Cardiac muscle cell (in vitro differentiated cells and primary cell): ENCODE results near the gene FAM120A. TPM values are rescaled to one million over a fixed set of nuclear protein-coding genes. Genes with fewer than 3 reads are reported as not detected.

Experiments
- DNase-seq, 2 donors: peaks; one replicate each; pipeline versions ENCODE4 v3.0.0 to v3.0.0-alpha.2; 2010 to 2017; ENCODE audit warnings: low read depth in 1 of 2, low spot score in 1 of 2
- H3K27ac ChIP-seq: fragments of 200-600 bp; sonication (generic); 2 replicates; pipeline ENCODE4 v1.5.1; 2016
- H3K27me3 ChIP-seq: fragments of 200-600 bp; sonication (generic); 2 replicates; pipeline ENCODE4 v1.6.0; 2016; ENCODE audit warnings: control low read depth
- H3K36me3 ChIP-seq: fragments of 200-600 bp; sonication (generic); 2 replicates; pipeline ENCODE4 v1.5.1; 2016; ENCODE audit warnings: control low read depth
- H3K4me1 ChIP-seq: fragments of 200-600 bp; sonication (generic); 2 replicates; pipeline ENCODE4 v1.8.1; 2017; ENCODE audit warnings: low read depth, mild to moderate bottlenecking, mixed run types
- H3K4me3 ChIP-seq: fragments of 200-600 bp; sonication (generic); 2 replicates; pipeline ENCODE4 v1.5.1; 2016; ENCODE audit warnings: mild to moderate bottlenecking
- H3K9me3 ChIP-seq: fragments of 200-600 bp; sonication (generic); 2 replicates; pipeline ENCODE4 v1.5.1; 2017; ENCODE audit warnings: low read depth, mild to moderate bottlenecking, control low read depth
- CTCF ChIP-seq: IDR thresholded peaks from 2 replicates; pipeline ENCODE4 v1.5.1; 2012; ENCODE audit warnings: low read depth, mild to moderate bottlenecking, low read length
- polyA plus RNA-seq: library from polyadenylated mRNA; unstranded; fragments of >200 nt; fragmentation: Nextera tagmentation; extraction: Ambion mirVana; gene quantifications from 2 replicates; pipeline ENCODE4 v1.2.1, GENCODE V29; 2016
- total RNA-seq: library from RNA; depleted of rRNA; stranded (reverse); fragments of >200 nt; gene quantifications from 2 replicates; pipeline ENCODE4 v1.2.3, GENCODE V29; 2016

Gene FAM120A
- total and polyA plus RNA-seq, 2 experiments from 2014 or later = 12.9 to 39.8 TPM

GRCh38 chr9:93597142-93597706, 145.7 kb downstream of the FAM120A start:
- Histone ChIP-seq H3K9me3 (no peaks in the 10 kb centered on the region), H3K4me1 (no peaks in the 10 kb centered on the region), H3K4me3 (no peak overlapping the region), H3K27me3 (no peaks in the 10 kb centered on the region), H3K27ac (no peak overlapping the region), H3K36me3 (no peaks in the 10 kb centered on the region)
- DNase-seq = no peak
- no peak for TF ChIP-seq CTCF

- no peaks in the 10 kb centered on the region for H3K4me1 ChIP-seq
- no peak for TF ChIP-seq CTCF
- no peaks in the 10 kb centered on the region for H3K27me3 ChIP-seq
- H3K36me3 ChIP-seq = no peaks in the 10 kb centered on the region
- H3K9me3 ChIP-seq = no peaks in the 10 kb centered on the region
- DNase-seq = no peak
- H3K27ac ChIP-seq = no peak overlapping the region
- no peak overlapping the region for H3K4me3 ChIP-seq
These were observed 146.6 kb downstream of the FAM120A start for GRCh38 chr9:93597871-93598646.

GRCh38 chr9:93598647-93599241, 147.3 kb downstream of the FAM120A start:
- Histone ChIP-seq H3K27me3 (no peaks in the 10 kb centered on the region), H3K4me1 (no peaks in the 10 kb centered on the region), H3K36me3 (no peaks in the 10 kb centered on the region), H3K9me3 (no peaks in the 10 kb centered on the region), H3K27ac (no peak overlapping the region), H3K4me3 (no peak overlapping the region)
- no peak for DNase-seq
- no peak for TF ChIP-seq CTCF

- H3K27ac ChIP-seq = no peak overlapping the region
- H3K9me3 ChIP-seq = no peaks in the 10 kb centered on the region
- H3K36me3 ChIP-seq = no peaks in the 10 kb centered on the region
- H3K4me3 ChIP-seq = no peak overlapping the region
- no peak for TF ChIP-seq CTCF
- DNase-seq = no peak
- no peaks in the 10 kb centered on the region for H3K4me1 ChIP-seq
- no peaks in the 10 kb centered on the region for H3K27me3 ChIP-seq
These were observed 148.3 kb downstream of the FAM120A start for GRCh38 chr9:93599571-93600403.

- TF ChIP-seq CTCF = no peak
- Histone ChIP-seq H3K4me1 (no peaks in the 10 kb centered on the region), H3K4me3 (no peak overlapping the region), H3K27ac (no peak overlapping the region), H3K36me3 (no peaks in the 10 kb centered on the region), H3K27me3 (no peaks in the 10 kb centered on the region), H3K9me3 (no peaks in the 10 kb centered on the region)
- no peak for DNase-seq
These were observed 149.0 kb downstream of the FAM120A start for GRCh38 chr9:93600504-93600903.
